GM18499 (cell line): ENCODE results near the gene PRG2.

Experiments
- ATAC-seq: cut with Tn5 transposase; IDR thresholded peaks from one replicate; pipeline ENCODE4 v1.9.1; 2021; ENCODE audit warnings: moderate number of reproducible peaks; ENCODE audit not compliant: insufficient read depth, unreplicated experiment

The PRG2 gene

GRCh38 chr11:57390535-57390934 lies at the start of gene PRG2:
TSS of gene PRG2 (minus strand) at chr11:57390650. CDS start at chr11:57389944, 706 bp downstream.
- no peak for ATAC-seq

- no peak for ATAC-seq
These were observed 49.3 kb upstream of the PRG2 start for GRCh38 chr11:57439786-57440185.

- no peak for ATAC-seq
These were observed 48.2 kb upstream of the PRG2 start for GRCh38 chr11:57438345-57439285.

- no peak for ATAC-seq
These were observed 45.6 kb upstream of the PRG2 start for GRCh38 chr11:57436031-57436430.

GRCh38 chr11:57434640-57435546 lies 44.4 kb upstream of the PRG2 start:
- ATAC-seq: no peak

- ATAC-seq: no peak
These were observed 42.3 kb upstream of the PRG2 start for GRCh38 chr11:57432714-57433163.

GRCh38 chr11:57432149-57432561 lies 41.7 kb upstream of the PRG2 start:
- ATAC-seq: no peak

GRCh38 chr11:57430952-57431351 lies 40.5 kb upstream of the PRG2 start:
- no peak for ATAC-seq

- ATAC-seq: no peak
These were observed 39.5 kb upstream of the PRG2 start for GRCh38 chr11:57429946-57430345.

- ATAC-seq: no peak
These were observed 38.2 kb upstream of the PRG2 start for GRCh38 chr11:57428643-57429042.

- no peak for ATAC-seq
These were observed 37.3 kb upstream of the PRG2 start for GRCh38 chr11:57427727-57428082.

- ATAC-seq: peak; percentile 34
These were observed 36.7 kb upstream of the PRG2 start, which contains the start of gene SLC43A3 for GRCh38 chr11:57426929-57427726. TSS of gene SLC43A3 (minus strand) at chr11:57427121. CDS start at chr11:57426172, 949 bp downstream.

GRCh38 chr11:57426439-57426928 lies 36.0 kb upstream of the PRG2 start:
- ATAC-seq: no peak

- ATAC-seq: no peak
These were observed 35.4 kb upstream of the PRG2 start for GRCh38 chr11:57425565-57426438.

GRCh38 chr11:57424792-57425564 lies 34.5 kb upstream of the PRG2 start:
- peak; percentile 92 for ATAC-seq

- no peak for ATAC-seq
These were observed 33.8 kb upstream of the PRG2 start for GRCh38 chr11:57424137-57424791.

- no peak for ATAC-seq
These were observed 32.2 kb upstream of the PRG2 start for GRCh38 chr11:57422669-57423068.

GRCh38 chr11:57421805-57422204 lies 31.4 kb upstream of the PRG2 start:
- no peak for ATAC-seq
